HepG2 (cell line): ENCODE results near the gene VAMP2. TPM values are rescaled to one million over a fixed set of nuclear protein-coding genes. Genes with fewer than 3 reads are reported as not detected.

ENCODE experiments used
- ADNP ChIP-seq: sonication (generic); formaldehyde crosslinking; IDR thresholded peaks from 2 replicates; pipeline ENCODE4 v1.4.0; 2020; ENCODE audit warnings: missing genetic modification reagents
- ARID4A ChIP-seq: sonication (generic); formaldehyde crosslinking; IDR thresholded peaks from 2 replicates; pipeline ENCODE4 v1.5.0; 2020; ENCODE audit warnings: mild to moderate bottlenecking, missing genetic modification reagents, borderline replicate concordance
- DBP ChIP-seq: sonication (generic); formaldehyde crosslinking; IDR thresholded peaks from 2 replicates; pipeline ENCODE4 v1.4.0; 2020; ENCODE audit warnings: missing genetic modification reagents; ENCODE audit errors: not compliant biosample characterization
- ETS1 ChIP-seq: sonication (generic); formaldehyde crosslinking; IDR thresholded peaks from 2 replicates; pipeline ENCODE4 v1.4.0; 2020; ENCODE audit warnings: missing genetic modification reagents
- FOXM1 ChIP-seq: sonication (generic); formaldehyde crosslinking; IDR thresholded peaks from 2 replicates; pipeline ENCODE4 v1.5.0; 2020; ENCODE audit warnings: missing genetic modification reagents
- MED1 ChIP-seq: sonication (generic); formaldehyde crosslinking; IDR thresholded peaks from 2 replicates; pipeline ENCODE4 v1.4.0; 2020; ENCODE audit warnings: missing genetic modification reagents
- MNT ChIP-seq: fragments of 450-650 bp; IDR thresholded peaks from 2 replicates; pipeline ENCODE4 v1.6.1; 2016
- MXI1 ChIP-seq: IDR thresholded peaks from 3 replicates; pipeline ENCODE4 v1.6.1; 2012; ENCODE audit warnings: low read depth, low read length, inconsistent platforms, borderline replicate concordance
- NFIB ChIP-seq: sonication (generic); formaldehyde crosslinking; IDR thresholded peaks from 2 replicates; pipeline ENCODE4 v1.9.0; 2021; ENCODE audit warnings: missing genetic modification reagents, mild to moderate bottlenecking, borderline replicate concordance
- NFKB2 ChIP-seq: sonication (generic); formaldehyde crosslinking; IDR thresholded peaks from 2 replicates; pipeline ENCODE4 v1.4.0; 2020; ENCODE audit warnings: missing genetic modification reagents, borderline replicate concordance
- POGK ChIP-seq: sonication (generic); formaldehyde crosslinking; conservative IDR thresholded peaks from 2 replicates; pipeline ENCODE4 v1.8.0; 2022; ENCODE audit warnings: mild to moderate bottlenecking, moderate library complexity, missing genetic modification reagents
- SOX13 ChIP-seq, 3 experiments: fragments of 450-650 bp in 1 of 3; sonication (generic) in 1 of 3; formaldehyde crosslinking in 1 of 3; IDR thresholded peaks in 2 of 3; conservative IDR thresholded peaks in 1 of 3; 2 replicates each; pipeline versions ENCODE4 v1.5.0 to v1.6.1; 2016 to 2020; ENCODE audit warnings: antibody characterized with exemption in 1 of 3, mild to moderate bottlenecking in 1 of 3, missing compliant biosample characterization in 1 of 3, missing genetic modification reagents in 1 of 3, moderate library complexity in 1 of 3
- TSC22D2 ChIP-seq: sonication (generic); formaldehyde crosslinking; IDR thresholded peaks from 2 replicates; pipeline ENCODE4 v1.5.1; 2020; ENCODE audit warnings: missing genetic modification reagents, mild to moderate bottlenecking, borderline replicate concordance
- WIZ ChIP-seq: sonication (generic); formaldehyde crosslinking; IDR thresholded peaks from 2 replicates; pipeline ENCODE4 v1.5.1; 2020; ENCODE audit warnings: mild to moderate bottlenecking, missing genetic modification reagents
- ZFP36L2 ChIP-seq: sonication (generic); formaldehyde crosslinking; IDR thresholded peaks from 2 replicates; pipeline ENCODE4 v1.4.0; 2020; ENCODE audit warnings: missing genetic modification reagents
- ZNF800 ChIP-seq: sonication (generic); formaldehyde crosslinking; IDR thresholded peaks from 2 replicates; pipeline ENCODE4 v1.4.0; 2020; ENCODE audit warnings: missing genetic modification reagents
- polyA plus RNA-seq, 8 experiments: library from polyadenylated mRNA; depleted of rRNA in 3 of 8; stranded (reverse) in 7 of 8; unstranded in 1 of 8; fragments of >200 nt; fragmentation: Illumina TruSeq in 4 of 8; extraction: Trizol in 4 of 8; gene quantifications; 2 replicates each; pipeline versions ENCODE4 v1.2.1 to v1.2.3, GENCODE V29; 2011 to 2016; ENCODE audit warnings: low read depth in 4 of 8, missing spikeins in 1 of 8, mixed read lengths in 1 of 8; ENCODE audit not compliant: insufficient read depth in 1 of 8
- total RNA-seq, 5 experiments: library from RNA; depleted of rRNA; stranded (reverse); fragments of >200 nt; fragmentation: Illumina TruSeq; extraction: Trizol; gene quantifications; 2 replicates each; pipeline ENCODE4 v1.2.3, GENCODE V29; 2016; ENCODE audit warnings: low read depth in 1 of 5

Gene VAMP2
- total and polyA plus RNA-seq, 2 of the 13 experiments (the other 11 are each of a cell fraction or from before 2014, with no cell fraction given), result 3.9 to 17.2 TPM

- TF ChIP-seq WIZ (no peak), SOX13 (IDR thresholded peaks at IDR 0.05) (no peak), SOX13 (CRISPR knock-in tag; conservative IDR thresholded peaks at IDR 0.05 in 1 of 2, IDR thresholded peaks at IDR 0.05 in 1 of 2) (peak in 1 of 2 experiments; percentile 79; a peak in 2 of 4 replicates), ARID4A (CRISPR knock-in tag) (no peak), DBP (CRISPR knock-in tag) (no peak), ZFP36L2 (CRISPR knock-in tag) (no peak), NFKB2 (CRISPR knock-in tag) (no peak), MED1 (no peak), MNT (peak; percentile 9; the same call in 1 of the 2 replicates), FOXM1 (CRISPR knock-in tag) (no peak), TSC22D2 (no peak), ETS1 (CRISPR knock-in tag) (no peak), ADNP (no peak), POGK (CRISPR knock-in tag) (no peak), NFIB (CRISPR knock-in tag) (no peak), MXI1 (no peak), ZNF800 (CRISPR knock-in tag) (no peak)
Measured at GRCh38 chr17:8210761-8211458, 48.2 kb upstream of the VAMP2 start (continued).
